Natural killer cell treated with Interleukin-12 subunit alpha and Interleukin-12 subunit beta and Interleukin-15 and Interleukin-18, amount 100 ng/mL, for 72 hours (primary cell): ENCODE results near the gene POLG. TPM values are rescaled to one million over a fixed set of nuclear protein-coding genes. Genes with fewer than 3 reads are reported as not detected.

Experiments used
- ATAC-seq, 2 donors: fragments of 150-1000 bp; cut with Tn5 transposase in 1 of 2; sonication (Bioruptor Pico), chemical (Tn5 transposase) in 1 of 2; 2 replicates each; pipeline ENCODE4 v1.10.0; 2021
- DNase-seq: peaks from one replicate; pipeline ENCODE4 v3.0.0; 2022; ENCODE audit warnings: low spot score
- H3K27ac Mint-ChIP-seq, 2 donors: 1 replicate in 1 of 2; 2 replicates in 1 of 2; pipeline ENCODE4 v1.8.0; 2022; ENCODE audit warnings: mixed read lengths in 2 of 2, mild to moderate bottlenecking in 1 of 2, moderate library complexity in 1 of 2
- H3K27me3 Mint-ChIP-seq, 2 donors: 1 replicate in 1 of 2; 2 replicates in 1 of 2; pipeline ENCODE4 v1.8.0; 2022; ENCODE audit warnings: mixed read lengths in 2 of 2
- H3K36me3 Mint-ChIP-seq: one replicate; pipeline ENCODE4 v1.8.0; 2022; ENCODE audit warnings: mixed read lengths
- H3K4me1 Mint-ChIP-seq, 2 donors: 1 replicate in 1 of 2; 2 replicates in 1 of 2; pipeline ENCODE4 v1.8.0; 2022; ENCODE audit warnings: low read depth in 2 of 2, mixed read lengths in 2 of 2, mild to moderate bottlenecking in 1 of 2
- H3K4me3 Mint-ChIP-seq: one replicate; pipeline ENCODE4 v1.8.0; 2022; ENCODE audit warnings: mixed read lengths
- H3K9me3 Mint-ChIP-seq: 2 replicates; pipeline ENCODE4 v1.8.0; 2022; ENCODE audit warnings: mixed read lengths
- total RNA-seq, 2 donors: library from RNA; stranded (reverse); gene quantifications; one replicate each; pipeline ENCODE4 v1.2.3, GENCODE V29; 2022

POLG gene
- total RNA-seq, 2 donors from 2014 or later: 169 to 184 TPM

GRCh38 chr15:89365462-89366065 is 30.9 kb upstream of the POLG start:
- Mint-ChIP-seq H3K4me1 (peaks cover 10 to 15% of the 10 kb centered on the region in 2 donors), H3K4me3 (no peak overlapping the region), H3K36me3 (no peaks in the 10 kb centered on the region), H3K9me3 (no peaks in the 10 kb centered on the region), H3K27ac (no peak overlapping the region), H3K27me3 (peaks cover 54 to 62% of the 10 kb centered on the region in 2 donors)
- no peak for ATAC-seq
- no peak for DNase-seq

GRCh38 chr15:89364741-89365450 is 30.3 kb upstream of the POLG start:
- no peak for DNase-seq
- no peaks in the 10 kb centered on the region for H3K9me3 Mint-ChIP-seq
- H3K27ac Mint-ChIP-seq: no peak overlapping the region
- ATAC-seq: no peak
- no peaks in the 10 kb centered on the region for H3K36me3 Mint-ChIP-seq
- H3K4me3 Mint-ChIP-seq: no peak overlapping the region
- peaks cover 10 to 15% of the 10 kb centered on the region in 2 donors for H3K4me1 Mint-ChIP-seq
- peaks cover 56 to 64% of the 10 kb centered on the region in 2 donors for H3K27me3 Mint-ChIP-seq

GRCh38 chr15:89364341-89364740 is 29.7 kb upstream of the POLG start:
- DNase-seq: no peak
- no peaks in the 10 kb centered on the region for H3K9me3 Mint-ChIP-seq
- H3K36me3 Mint-ChIP-seq: no peaks in the 10 kb centered on the region
- H3K4me3 Mint-ChIP-seq: no peak overlapping the region
- peaks cover 10 to 15% of the 10 kb centered on the region in 2 donors for H3K4me1 Mint-ChIP-seq
- peaks cover 56 to 59% of the 10 kb centered on the region in 2 donors for H3K27me3 Mint-ChIP-seq
- ATAC-seq: no peak
- H3K27ac Mint-ChIP-seq: no peak overlapping the region

- DNase-seq: no peak
- no peak for ATAC-seq
- Mint-ChIP-seq H3K4me1 (peaks cover 10 to 15% of the 10 kb centered on the region in 2 donors), H3K36me3 (no peaks in the 10 kb centered on the region), H3K27me3 (peaks cover 54 to 56% of the 10 kb centered on the region in 2 donors), H3K27ac (no peak overlapping the region), H3K9me3 (no peaks in the 10 kb centered on the region), H3K4me3 (no peak overlapping the region)
Measured at GRCh38 chr15:89363770-89364169, 29.1 kb upstream of the POLG start.

GRCh38 chr15:89363133-89363532 is 28.5 kb upstream of the POLG start:
- ATAC-seq (no peak), DNase-seq (no peak)
- Mint-ChIP-seq H3K36me3 (no peaks in the 10 kb centered on the region), H3K4me1 (peaks cover 10 to 15% of the 10 kb centered on the region in 2 donors), H3K27ac (no peak overlapping the region), H3K9me3 (no peaks in the 10 kb centered on the region), H3K4me3 (peak overlapping the region; percentile 17), H3K27me3 (peaks cover 56 to 57% of the 10 kb centered on the region in 2 donors)

GRCh38 chr15:89362203-89363101 is 27.8 kb upstream of the POLG start:
- Mint-ChIP-seq H3K36me3 (no peaks in the 10 kb centered on the region), H3K27ac (no peak overlapping the region), H3K4me1 (peaks cover 10 to 15% of the 10 kb centered on the region in 2 donors), H3K27me3 (peaks cover 60 to 61% of the 10 kb centered on the region in 2 donors), H3K9me3 (no peaks in the 10 kb centered on the region), H3K4me3 (no peak overlapping the region)
- no peak for ATAC-seq
- DNase-seq: peak; percentile 34

GRCh38 chr15:89361451-89362202 is 27.0 kb upstream of the POLG start:
- Mint-ChIP-seq H3K4me3 (no peak overlapping the region), H3K9me3 (no peaks in the 10 kb centered on the region), H3K4me1 (peaks cover 5 to 12% of the 10 kb centered on the region in 2 donors)

GRCh38 chr15:89360294-89360971 is 25.8 kb upstream of the POLG start:
- Mint-ChIP-seq H3K27ac (no peak overlapping the region), H3K9me3 (no peaks in the 10 kb centered on the region), H3K27me3 (peaks cover 56 to 62% of the 10 kb centered on the region in 2 donors), H3K4me1 (peaks cover 3 to 12% of the 10 kb centered on the region in 2 donors), H3K4me3 (no peak overlapping the region), H3K36me3 (no peaks in the 10 kb centered on the region)
- no peak for DNase-seq
- ATAC-seq: no peak

More at GRCh38 chr15:89361451-89362202, 27.0 kb upstream of the POLG start:
- no peak overlapping the region for H3K27ac Mint-ChIP-seq
- ATAC-seq (peak; percentile 32 to 48), DNase-seq (peak; percentile 72)
- H3K36me3 Mint-ChIP-seq: no peaks in the 10 kb centered on the region
- H3K27me3 Mint-ChIP-seq: peaks cover 60% of the 10 kb centered on the region in 2 donors

- no peak for ATAC-seq
- H3K27me3 Mint-ChIP-seq: peaks cover 52 to 60% of the 10 kb centered on the region in 2 donors
- no peak overlapping the region for H3K27ac Mint-ChIP-seq
- H3K36me3 Mint-ChIP-seq: no peaks in the 10 kb centered on the region
- no peak for DNase-seq
- H3K4me1 Mint-ChIP-seq: peaks cover 3 to 12% of the 10 kb centered on the region in 2 donors
- H3K9me3 Mint-ChIP-seq: no peaks in the 10 kb centered on the region
- no peak overlapping the region for H3K4me3 Mint-ChIP-seq
Measured at GRCh38 chr15:89359471-89360293, 25.1 kb upstream of the POLG start.

GRCh38 chr15:89358755-89359439 is 24.3 kb upstream of the POLG start:
- peaks cover 49 to 55% of the 10 kb centered on the region in 2 donors for H3K27me3 Mint-ChIP-seq

GRCh38 chr15:89358435-89358754 is 23.8 kb upstream of the POLG start:
- Mint-ChIP-seq H3K36me3 (no peaks in the 10 kb centered on the region), H3K4me1 (peaks cover 3 to 12% of the 10 kb centered on the region in 2 donors), H3K4me3 (peak overlapping the region; percentile 78), H3K9me3 (no peaks in the 10 kb centered on the region), H3K27ac (no peak overlapping the region), H3K27me3 (peaks cover 48 to 58% of the 10 kb centered on the region in 2 donors)
- ATAC-seq (peak in 1 of 2 donors; percentile 2), DNase-seq (no peak)

More at GRCh38 chr15:89358755-89359439, 24.3 kb upstream of the POLG start:
- Mint-ChIP-seq H3K36me3 (no peaks in the 10 kb centered on the region), H3K27ac (no peak overlapping the region), H3K4me1 (peaks cover 3 to 12% of the 10 kb centered on the region in 2 donors), H3K9me3 (no peaks in the 10 kb centered on the region), H3K4me3 (peak overlapping the region; percentile 78)
- ATAC-seq (peak; percentile 93 to 94), DNase-seq (peak; percentile 82)
